Stimulated activated naive CD4-positive, alpha-beta T cell (primary cell): ENCODE results near the gene NLGN4X.

ENCODE experiments used
- DNase-seq, 6 experiments: peaks; one replicate each; lab custom pipeline; 2025; lab: John Stamatoyannopoulos, UW

NLGN4X gene

GRCh38 chrX:6228720-6229119, at the start of gene NLGN4X:
TSS of gene NLGN4X (minus strand) at chrX:6228867. CDS start at chrX:6151466, 77,401 bp downstream.
- no peak for DNase-seq

GRCh38 chrX:6266041-6266440, 37.4 kb upstream of the NLGN4X start:
- no peak for DNase-seq

- DNase-seq = no peak
These were observed 34.3 kb upstream of the NLGN4X start for GRCh38 chrX:6262959-6263358.

- DNase-seq = no peak
These were observed 28.4 kb upstream of the NLGN4X start for GRCh38 chrX:6257025-6257424.

- DNase-seq = no peak
These were observed 16.0 kb upstream of the NLGN4X start for GRCh38 chrX:6244666-6245065.

GRCh38 chrX:6238576-6238975, 9.9 kb upstream of the NLGN4X start:
- no peak for DNase-seq

GRCh38 chrX:6227935-6228334, 732 bp downstream of the NLGN4X start:
- no peak for DNase-seq

GRCh38 chrX:6227453-6227835, 1.2 kb downstream of the NLGN4X start:
- DNase-seq = no peak

- no peak for DNase-seq
These were observed 1.8 kb downstream of the NLGN4X start for GRCh38 chrX:6226596-6227452.

GRCh38 chrX:6225911-6226595, 2.6 kb downstream of the NLGN4X start:
- DNase-seq = no peak

GRCh38 chrX:6225288-6225910, 3.3 kb downstream of the NLGN4X start:
- no peak for DNase-seq

- DNase-seq = no peak
These were observed 5.2 kb downstream of the NLGN4X start for GRCh38 chrX:6223516-6223915.

GRCh38 chrX:6210230-6210629, 18.4 kb downstream of the NLGN4X start:
- no peak for DNase-seq

- DNase-seq = no peak
These were observed 25.0 kb downstream of the NLGN4X start for GRCh38 chrX:6203462-6204215.

GRCh38 chrX:6199486-6199885, 29.2 kb downstream of the NLGN4X start:
- no peak for DNase-seq

- DNase-seq = no peak
These were observed 41.4 kb downstream of the NLGN4X start for GRCh38 chrX:6187256-6187655.

GRCh38 chrX:6184900-6185515, 43.7 kb downstream of the NLGN4X start:
- no peak for DNase-seq

- no peak for DNase-seq
These were observed 52.8 kb downstream of the NLGN4X start for GRCh38 chrX:6175914-6176313.

- no peak for DNase-seq
These were observed 58.2 kb downstream of the NLGN4X start for GRCh38 chrX:6170424-6170823.

GRCh38 chrX:6169407-6169806, 59.3 kb downstream of the NLGN4X start:
- DNase-seq = no peak

GRCh38 chrX:6163721-6164120, 64.9 kb downstream of the NLGN4X start:
- no peak for DNase-seq

GRCh38 chrX:6159468-6159867, 69.2 kb downstream of the NLGN4X start:
- no peak for DNase-seq
